HepG2 (cell line): ENCODE measurements around the gene PTEN. TPM values are rescaled to one million over a fixed set of nuclear protein-coding genes. Genes with fewer than 3 reads are reported as not detected.

Experiments used
- ATAC-seq: fragments of 200-7000 bp; cut with Tn5 transposase; 3 replicates; pipeline ENCODE4 v1.9.1; 2020; ENCODE audit warnings: mild to moderate bottlenecking, moderate library complexity
- BruUV-seq: library from RNA; stranded (reverse); fragments of 400-500 nt; replicated peaks from 2 replicates; lab custom pipeline; 2021; lab: Mats Ljungman, UMichigan
- CTCF ChIA-PET: fragments of 300-600 bp; formaldehyde crosslinking; extraction: SDS; loops from one replicate; lab custom pipeline; 2021; ENCODE audit warnings: low total read pairs, inconsistent platforms, low intra/inter-chr PET ratio; lab: Yijun Ruan, JAX
- POLR2A ChIA-PET: fragments of 350-600 bp; sonication (Branson Sonifier 250); formaldehyde crosslinking; loops from one replicate; lab custom pipeline; 2020; ENCODE audit warnings: antibody characterized with exemption, inconsistent platforms; lab: Yijun Ruan, JAX
- DNase-seq: peaks from one replicate; pipeline ENCODE4 v3.0.0-alpha.2; 2015; ENCODE audit warnings: low spot score
- FAIRE-seq: peaks from 3 replicates; lab custom pipeline; 2011; peaks lifted over from hg19 to GRCh38; lab: Jason Lieb, UNC
- H2AFZ ChIP-seq: one replicate; pipeline ENCODE4 v1.6.1; 2011; ENCODE audit warnings: low read length, inconsistent platforms
- H3K27ac ChIP-seq: fragments of 300-600 bp; 3 replicates; pipeline ENCODE4 v1.8.0; 2011; ENCODE audit warnings: mixed run types, mild to moderate bottlenecking, mixed read lengths, low read length, inconsistent platforms; ENCODE audit not compliant: insufficient read depth; ENCODE audit errors: extremely low read length
- H3K27me3 ChIP-seq, 2 experiments: fragments of 200-600 bp in 1 of 2; 2 replicates in 1 of 2; 3 replicates in 1 of 2; pipeline versions ENCODE4 v1.6.0 to v1.8.0; 2011; ENCODE audit warnings: low read length in 2 of 2, mild to moderate bottlenecking in 2 of 2, moderate library complexity in 2 of 2, inconsistent platforms in 1 of 2; ENCODE audit not compliant: insufficient read depth in 2 of 2, control insufficient read depth in 1 of 2
- H3K36me3 ChIP-seq, 2 experiments: fragments of 200-600 bp in 1 of 2; replicated peaks in 1 of 2; 2 replicates in 1 of 2; 3 replicates in 1 of 2; pipeline versions ENCODE4 v1.5.1 to v1.8.0; 2011; ENCODE audit warnings: low read length in 2 of 2, inconsistent platforms in 1 of 2; ENCODE audit not compliant: insufficient read depth in 2 of 2, control insufficient read depth in 1 of 2
- H3K4me1 ChIP-seq: 2 replicates; pipeline ENCODE4 v1.5.1; 2012; ENCODE audit warnings: low read length, inconsistent platforms; ENCODE audit not compliant: insufficient read depth
- H3K4me2 ChIP-seq: 2 replicates; pipeline ENCODE4 v1.6.0; 2011; ENCODE audit warnings: low read depth, low read length, inconsistent platforms
- H3K4me3 ChIP-seq, 3 experiments: fragments of 200-600 bp in 1 of 3; sonication (generic), shearing (Covaris generic) in 1 of 3; replicated peaks in 1 of 3; 2 replicates each; pipeline ENCODE4 v1.5.1; 2011 to 2016; ENCODE audit warnings: low read length in 3 of 3, inconsistent platforms in 2 of 3, low read depth in 2 of 3, mild to moderate bottlenecking in 2 of 3, control low read depth in 1 of 3, mixed read lengths in 1 of 3; ENCODE audit not compliant: insufficient read depth in 1 of 3
- H3K79me2 ChIP-seq: one replicate; pipeline ENCODE4 v1.6.1; 2011; ENCODE audit warnings: low read length, inconsistent platforms; ENCODE audit not compliant: insufficient read depth
- H3K9ac ChIP-seq: 2 replicates; pipeline ENCODE4 v1.6.0; 2011; ENCODE audit warnings: mild to moderate bottlenecking, low read depth, low read length, inconsistent platforms; ENCODE audit not compliant: insufficient read depth
- H3K9me3 ChIP-seq: 2 replicates; pipeline ENCODE4 v1.5.1; 2012; ENCODE audit warnings: mild to moderate bottlenecking, low read length
- H4K20me1 ChIP-seq: 2 replicates; pipeline ENCODE4 v1.6.0; 2011; ENCODE audit warnings: inconsistent platforms, mild to moderate bottlenecking, low read length, moderate library complexity; ENCODE audit not compliant: insufficient read depth
- DBP ChIP-seq: sonication (generic); formaldehyde crosslinking; IDR thresholded peaks from 2 replicates; pipeline ENCODE4 v1.4.0; 2020; ENCODE audit warnings: missing genetic modification reagents; ENCODE audit errors: not compliant biosample characterization
- HNRNPUL1 ChIP-seq: fragments of 200-400 bp; formaldehyde crosslinking; IDR thresholded peaks from 2 replicates; pipeline ENCODE4 v1.6.1; 2017; ENCODE audit warnings: low read depth, mild to moderate bottlenecking, low read length, moderate library complexity
- MAZ ChIP-seq, 2 experiments: sonication (generic) in 1 of 2; formaldehyde crosslinking in 1 of 2; IDR thresholded peaks; 2 replicates each; pipeline versions ENCODE4 v1.5.0 to v1.6.1; 2012 to 2020; ENCODE audit warnings: low read depth in 2 of 2, mild to moderate bottlenecking in 2 of 2, borderline replicate concordance in 1 of 2, improper control_type of control experiment in 1 of 2, low read length in 1 of 2, missing genetic modification reagents in 1 of 2, moderate library complexity in 1 of 2
- MLLT10 ChIP-seq: sonication (generic); formaldehyde crosslinking; IDR thresholded peaks from 2 replicates; pipeline ENCODE4 v1.4.0; 2020; ENCODE audit warnings: missing genetic modification reagents
- SRY ChIP-seq: sonication (generic); formaldehyde crosslinking; IDR thresholded peaks from 2 replicates; pipeline ENCODE4 v1.8.0; 2022; ENCODE audit warnings: mild to moderate bottlenecking, missing genetic modification reagents
- XRCC5 ChIP-seq: fragments of 200-400 bp; formaldehyde crosslinking; optimal IDR thresholded peaks from 2 replicates; pipeline ENCODE3; 2017; ENCODE audit warnings: mild to moderate bottlenecking, low read length
- ZBTB7B ChIP-seq: sonication (generic); formaldehyde crosslinking; IDR thresholded peaks from 2 replicates; pipeline ENCODE4 v1.4.0; 2020; ENCODE audit warnings: missing genetic modification reagents
- ZFX ChIP-seq: sonication (generic); formaldehyde crosslinking; IDR thresholded peaks from 2 replicates; pipeline ENCODE4 v1.4.0; 2020; ENCODE audit warnings: mild to moderate bottlenecking, low read depth, missing genetic modification reagents, moderate library complexity
- ZNF136 ChIP-seq: sonication (generic); formaldehyde crosslinking; IDR thresholded peaks from 2 replicates; pipeline ENCODE4 v1.8.1; 2022; ENCODE audit warnings: low read depth, mild to moderate bottlenecking, moderate library complexity, missing genetic modification reagents
- ZNF33B ChIP-seq: sonication (generic); formaldehyde crosslinking; IDR thresholded peaks from 2 replicates; pipeline ENCODE4 v1.5.1; 2020; ENCODE audit warnings: mild to moderate bottlenecking, missing genetic modification reagents
- WGBS: methylation state at CpG from one replicate; pipeline ENCODE4 v1.1.6; 2017; ENCODE audit warnings: low lambda C conversion rate; 5-methylcytosine and 5-hydroxymethylcytosine counted together
- in situ Hi-C: cut with HindIII; loops from 2 replicates; pipeline ENCODE4 v1.10.0; 2017; ENCODE audit warnings: low pct_unique_long_range_greater_than_20kb; ENCODE audit not compliant: extremely low pct_ligation_motif_present
- intact Hi-C: fragments of 100-400 bp; cut with micrococcal nuclease; formaldehyde crosslinking; loops from one replicate; pipeline ENCODE4 v1.10.0; 2022; ENCODE audit not compliant: unreplicated experiment
- polyA plus RNA-seq, 8 experiments: library from polyadenylated mRNA; depleted of rRNA in 3 of 8; stranded (reverse) in 7 of 8; unstranded in 1 of 8; fragments of >200 nt; fragmentation: Illumina TruSeq in 4 of 8; extraction: Trizol in 4 of 8; gene quantifications; 2 replicates each; pipeline versions ENCODE4 v1.2.1 to v1.2.3, GENCODE V29; 2011 to 2016; ENCODE audit warnings: low read depth in 4 of 8, missing spikeins in 1 of 8, mixed read lengths in 1 of 8; ENCODE audit not compliant: insufficient read depth in 1 of 8
- total RNA-seq, 5 experiments: library from RNA; depleted of rRNA; stranded (reverse); fragments of >200 nt; fragmentation: Illumina TruSeq; extraction: Trizol; gene quantifications; 2 replicates each; pipeline ENCODE4 v1.2.3, GENCODE V29; 2016; ENCODE audit warnings: low read depth in 1 of 5
- TF ChIP-seq, protein P1 (sequence below): IDR thresholded peaks from 2 replicates; pipeline ENCODE4 v1.6.1; 2016; ENCODE audit warnings: low read depth, missing genetic modification reagents, missing compliant biosample characterization

PTEN gene
- total and polyA plus RNA-seq, 2 of the 13 experiments (the other 11 are each of a cell fraction or from before 2014, with no cell fraction given), result 30.3 to 61.3 TPM

- no peaks in the 10 kb centered on the region for H3K9me3 ChIP-seq
- no TSS peak for BruUV-seq
- WGBS, result 96% methylated on average over 1 of the region's 1 CpG
- TF ChIP-seq SRY (CRISPR knock-in tag), result no peak
- no peak for TF ChIP-seq MLLT10 (CRISPR knock-in tag)
- no peak for TF ChIP-seq ZBTB7B
- TF ChIP-seq ZNF136 (CRISPR knock-in tag), result no peak
- no peak for TF ChIP-seq HNRNPUL1
- no peak for TF ChIP-seq DBP (CRISPR knock-in tag)
- TF ChIP-seq, protein P1, sequence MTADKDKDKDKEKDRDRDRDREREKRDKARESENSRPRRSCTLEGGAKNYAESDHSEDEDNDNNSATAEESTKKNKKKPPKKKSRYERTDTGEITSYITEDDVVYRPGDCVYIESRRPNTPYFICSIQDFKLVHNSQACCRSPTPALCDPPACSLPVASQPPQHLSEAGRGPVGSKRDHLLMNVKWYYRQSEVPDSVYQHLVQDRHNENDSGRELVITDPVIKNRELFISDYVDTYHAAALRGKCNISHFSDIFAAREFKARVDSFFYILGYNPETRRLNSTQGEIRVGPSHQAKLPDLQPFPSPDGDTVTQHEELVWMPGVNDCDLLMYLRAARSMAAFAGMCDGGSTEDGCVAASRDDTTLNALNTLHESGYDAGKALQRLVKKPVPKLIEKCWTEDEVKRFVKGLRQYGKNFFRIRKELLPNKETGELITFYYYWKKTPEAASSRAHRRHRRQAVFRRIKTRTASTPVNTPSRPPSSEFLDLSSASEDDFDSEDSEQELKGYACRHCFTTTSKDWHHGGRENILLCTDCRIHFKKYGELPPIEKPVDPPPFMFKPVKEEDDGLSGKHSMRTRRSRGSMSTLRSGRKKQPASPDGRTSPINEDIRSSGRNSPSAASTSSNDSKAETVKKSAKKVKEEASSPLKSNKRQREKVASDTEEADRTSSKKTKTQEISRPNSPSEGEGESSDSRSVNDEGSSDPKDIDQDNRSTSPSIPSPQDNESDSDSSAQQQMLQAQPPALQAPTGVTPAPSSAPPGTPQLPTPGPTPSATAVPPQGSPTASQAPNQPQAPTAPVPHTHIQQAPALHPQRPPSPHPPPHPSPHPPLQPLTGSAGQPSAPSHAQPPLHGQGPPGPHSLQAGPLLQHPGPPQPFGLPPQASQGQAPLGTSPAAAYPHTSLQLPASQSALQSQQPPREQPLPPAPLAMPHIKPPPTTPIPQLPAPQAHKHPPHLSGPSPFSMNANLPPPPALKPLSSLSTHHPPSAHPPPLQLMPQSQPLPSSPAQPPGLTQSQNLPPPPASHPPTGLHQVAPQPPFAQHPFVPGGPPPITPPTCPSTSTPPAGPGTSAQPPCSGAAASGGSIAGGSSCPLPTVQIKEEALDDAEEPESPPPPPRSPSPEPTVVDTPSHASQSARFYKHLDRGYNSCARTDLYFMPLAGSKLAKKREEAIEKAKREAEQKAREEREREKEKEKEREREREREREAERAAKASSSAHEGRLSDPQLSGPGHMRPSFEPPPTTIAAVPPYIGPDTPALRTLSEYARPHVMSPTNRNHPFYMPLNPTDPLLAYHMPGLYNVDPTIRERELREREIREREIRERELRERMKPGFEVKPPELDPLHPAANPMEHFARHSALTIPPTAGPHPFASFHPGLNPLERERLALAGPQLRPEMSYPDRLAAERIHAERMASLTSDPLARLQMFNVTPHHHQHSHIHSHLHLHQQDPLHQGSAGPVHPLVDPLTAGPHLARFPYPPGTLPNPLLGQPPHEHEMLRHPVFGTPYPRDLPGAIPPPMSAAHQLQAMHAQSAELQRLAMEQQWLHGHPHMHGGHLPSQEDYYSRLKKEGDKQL (CRISPR knock-in tag), result no peak
- TF ChIP-seq ZFX (CRISPR knock-in tag), result no peak
- TF ChIP-seq ZNF33B (CRISPR knock-in tag), result no peak
- no peak for TF ChIP-seq MAZ (IDR thresholded peaks at IDR 0.05; ENCODE audit: borderline replicate concordance, low read depth, low read length)
- no peak for TF ChIP-seq MAZ (CRISPR knock-in tag; IDR thresholded peaks at IDR 0.05; ENCODE audit: low read depth)
- no peak for TF ChIP-seq XRCC5
- TF ChIP-seq, all 625 proteins: peak for 0
- H3K27me3 ChIP-seq, result no peaks in the 10 kb centered on the region
- no peaks in the 10 kb centered on the region for H3K4me1 ChIP-seq
- no peak overlapping the region for H3K4me2 ChIP-seq
- DNase-seq, result no peak
- H4K20me1 ChIP-seq, result no peaks in the 10 kb centered on the region
- no peak for ATAC-seq
- intact Hi-C loops, result loop anchor here (10.0 kb wide), 1 partner anchor 140 kb away; no protein-coding TSS in a partner anchor
- ChIA-PET POLR2A (no interaction called here), CTCF (no interaction called here)
- in situ Hi-C loops, result no loop called here
- H3K27ac ChIP-seq, result no peak overlapping the region
- H3K4me3 ChIP-seq, result no peak overlapping the region
- no peak for FAIRE-seq
- no peaks in the 10 kb centered on the region for H3K36me3 ChIP-seq
- no peak overlapping the region for H3K9ac ChIP-seq
- H3K79me2 ChIP-seq, result no peaks in the 10 kb centered on the region
- H2AFZ ChIP-seq, result no peak overlapping the region
Measured at GRCh38 chr10:87974769-87975168, 111.3 kb downstream of the PTEN start.
